ENCODE measurements around the gene OPN1SW.

Gene OPN1SW

GRCh38 chr7:128752251-128752650 is 23.3 kb downstream of the OPN1SW start:
- Histone ChIP-seq H3K4me3 (IDR thresholded peaks at IDR 0.05; ENCODE audit: insufficient read depth, low read depth, low read length) (no peak overlapping the region), H3K36me3 (ENCODE audit: insufficient read depth) (peaks cover 13% of the 10 kb centered on the region; the same call in 1 of the 2 replicates), H4K20me1 (ENCODE audit: insufficient read depth) (peaks cover 4% of the 10 kb centered on the region; the same call in 1 of the 2 replicates), H3K79me2 (ENCODE audit: insufficient read depth, low read depth) (peaks cover 20% of the 10 kb centered on the region; the same call in 1 of the 2 replicates), H3K27ac (no peak overlapping the region), H2AFZ (ENCODE audit: low read depth) (no peak overlapping the region), H3K4me2 (no peak overlapping the region), H3K27me3 (ENCODE audit: insufficient read depth, low read depth) (no peaks in the 10 kb centered on the region), H3K9ac (no peak overlapping the region), H3K4me1 (ENCODE audit: low read depth, poor library complexity, severe bottlenecking) (no peaks in the 10 kb centered on the region)
- TF ChIP-seq, protein P1, sequence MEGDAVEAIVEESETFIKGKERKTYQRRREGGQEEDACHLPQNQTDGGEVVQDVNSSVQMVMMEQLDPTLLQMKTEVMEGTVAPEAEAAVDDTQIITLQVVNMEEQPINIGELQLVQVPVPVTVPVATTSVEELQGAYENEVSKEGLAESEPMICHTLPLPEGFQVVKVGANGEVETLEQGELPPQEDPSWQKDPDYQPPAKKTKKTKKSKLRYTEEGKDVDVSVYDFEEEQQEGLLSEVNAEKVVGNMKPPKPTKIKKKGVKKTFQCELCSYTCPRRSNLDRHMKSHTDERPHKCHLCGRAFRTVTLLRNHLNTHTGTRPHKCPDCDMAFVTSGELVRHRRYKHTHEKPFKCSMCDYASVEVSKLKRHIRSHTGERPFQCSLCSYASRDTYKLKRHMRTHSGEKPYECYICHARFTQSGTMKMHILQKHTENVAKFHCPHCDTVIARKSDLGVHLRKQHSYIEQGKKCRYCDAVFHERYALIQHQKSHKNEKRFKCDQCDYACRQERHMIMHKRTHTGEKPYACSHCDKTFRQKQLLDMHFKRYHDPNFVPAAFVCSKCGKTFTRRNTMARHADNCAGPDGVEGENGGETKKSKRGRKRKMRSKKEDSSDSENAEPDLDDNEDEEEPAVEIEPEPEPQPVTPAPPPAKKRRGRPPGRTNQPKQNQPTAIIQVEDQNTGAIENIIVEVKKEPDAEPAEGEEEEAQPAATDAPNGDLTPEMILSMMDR (conservative IDR thresholded peaks at IDR 0.05; ENCODE audit: low read depth, low read length) = no peak

GRCh38 chr7:128747327-128748079 is 28.1 kb downstream of the OPN1SW start:
- Histone ChIP-seq H4K20me1 (ENCODE audit: insufficient read depth) (peaks cover 16% of the 10 kb centered on the region; the same call in 1 of the 2 replicates), H3K36me3 (ENCODE audit: insufficient read depth) (peaks cover 8% of the 10 kb centered on the region; the same call in 1 of the 2 replicates), H3K4me2 (no peak overlapping the region), H3K4me3 (IDR thresholded peaks at IDR 0.05; ENCODE audit: insufficient read depth, low read depth, low read length) (no peak overlapping the region), H3K27ac (no peak overlapping the region), H3K27me3 (ENCODE audit: insufficient read depth, low read depth) (no peaks in the 10 kb centered on the region), H3K4me1 (ENCODE audit: low read depth, poor library complexity, severe bottlenecking) (no peaks in the 10 kb centered on the region), H3K79me2 (ENCODE audit: insufficient read depth, low read depth) (peaks cover 67% of the 10 kb centered on the region), H3K9ac (no peak overlapping the region), H2AFZ (ENCODE audit: low read depth) (no peak overlapping the region)
- TF ChIP-seq, protein P1 (conservative IDR thresholded peaks at IDR 0.05; ENCODE audit: low read depth, low read length) = no peak

- H3K27ac ChIP-seq = no peak overlapping the region
- H3K4me3 ChIP-seq (IDR thresholded peaks at IDR 0.05; ENCODE audit: insufficient read depth, low read depth, low read length) = no peak overlapping the region
- H2AFZ ChIP-seq (ENCODE audit: low read depth) = no peak overlapping the region
- peaks cover 27% of the 10 kb centered on the region; the same call in 1 of the 2 replicates for H4K20me1 ChIP-seq (ENCODE audit: insufficient read depth)
- peaks cover 8% of the 10 kb centered on the region; the same call in 1 of the 2 replicates for H3K36me3 ChIP-seq (ENCODE audit: insufficient read depth)
- H3K79me2 ChIP-seq (ENCODE audit: insufficient read depth, low read depth) = peaks cover 85% of the 10 kb centered on the region
- no peak overlapping the region for H3K4me2 ChIP-seq
- H3K9ac ChIP-seq = no peak overlapping the region
- TF ChIP-seq, protein P1 (conservative IDR thresholded peaks at IDR 0.05; ENCODE audit: low read depth, low read length) = no peak
- H3K27me3 ChIP-seq (ENCODE audit: insufficient read depth, low read depth) = no peaks in the 10 kb centered on the region
- peaks cover 5% of the 10 kb centered on the region for H3K4me1 ChIP-seq (ENCODE audit: low read depth, poor library complexity, severe bottlenecking)
These were observed 29.9 kb downstream of the OPN1SW start for GRCh38 chr7:128745706-128746105.

GRCh38 chr7:128744366-128744905 is 31.2 kb downstream of the OPN1SW start:
- H3K4me1 ChIP-seq (ENCODE audit: low read depth, poor library complexity, severe bottlenecking) = peaks cover 14% of the 10 kb centered on the region
- no peak overlapping the region for H3K9ac ChIP-seq

More at GRCh38 chr7:128744366-128744905, 31.2 kb downstream of the OPN1SW start:
- H3K27me3 ChIP-seq (ENCODE audit: insufficient read depth, low read depth) = no peaks in the 10 kb centered on the region
- no peak overlapping the region for H2AFZ ChIP-seq (ENCODE audit: low read depth)
- no peak overlapping the region for H3K4me3 ChIP-seq (IDR thresholded peaks at IDR 0.05; ENCODE audit: insufficient read depth, low read depth, low read length)
- H3K79me2 ChIP-seq (ENCODE audit: insufficient read depth, low read depth) = peaks cover 97% of the 10 kb centered on the region
- TF ChIP-seq, protein P1 (conservative IDR thresholded peaks at IDR 0.05; ENCODE audit: low read depth, low read length) = no peak
- H4K20me1 ChIP-seq (ENCODE audit: insufficient read depth) = peaks cover 27% of the 10 kb centered on the region; the same call in 1 of the 2 replicates
- no peak overlapping the region for H3K27ac ChIP-seq
- H3K36me3 ChIP-seq (ENCODE audit: insufficient read depth) = peaks cover 8% of the 10 kb centered on the region; the same call in 1 of the 2 replicates
- H3K4me2 ChIP-seq = no peak overlapping the region
